GM21786 (cell line): ENCODE results near the gene PLD2.

ENCODE experiments used
- ATAC-seq: cut with Tn5 transposase; IDR thresholded peaks from one replicate; pipeline ENCODE4 v1.9.1; 2021; ENCODE audit not compliant: unreplicated experiment

The PLD2 gene

DNA sequence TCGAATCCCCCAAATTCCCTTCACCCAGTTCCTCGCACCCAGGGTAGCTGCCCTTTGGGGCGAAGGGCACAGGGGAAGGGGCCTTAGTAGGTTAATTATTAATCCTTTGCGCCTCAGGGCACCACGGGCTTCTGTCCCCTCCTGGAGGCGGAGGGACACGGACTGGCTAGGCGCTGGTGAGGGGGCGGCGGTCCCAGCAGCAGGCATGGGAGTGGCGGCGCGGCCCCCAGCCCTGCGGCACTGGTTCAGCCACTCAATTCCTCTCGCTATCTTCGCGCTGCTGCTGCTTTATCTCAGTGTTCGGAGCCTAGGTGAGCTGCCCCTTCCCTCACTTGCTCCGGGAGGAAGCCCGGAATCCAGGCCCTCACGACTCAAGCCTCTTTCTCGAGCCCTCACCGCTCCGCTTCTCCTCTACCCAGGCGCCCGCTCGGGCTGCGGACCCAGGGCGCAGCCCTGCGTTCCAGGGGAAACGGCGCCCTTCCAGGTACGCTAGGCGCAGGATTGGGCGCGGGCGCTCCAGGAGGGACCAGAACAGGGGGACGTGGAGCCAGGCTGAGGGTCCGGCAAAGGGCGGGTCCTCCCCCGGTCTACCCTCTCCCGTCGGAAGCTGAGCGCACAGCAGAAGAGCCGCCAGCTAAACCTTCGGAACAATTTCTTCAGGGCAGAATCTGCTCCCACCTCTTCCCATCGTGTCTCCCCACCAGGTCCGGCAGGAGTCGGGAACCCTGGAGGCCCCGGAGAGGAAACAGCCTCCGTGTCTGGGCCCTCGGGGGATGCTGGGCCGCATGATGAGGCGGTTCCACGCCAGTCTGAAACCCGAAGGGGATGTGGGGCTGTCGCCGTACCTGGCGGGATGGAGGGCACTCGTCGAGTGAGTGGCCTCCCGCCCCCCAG is 17.9 kb upstream of the PLD2 start, which contains the start of gene GLTPD2:
TSS of gene GLTPD2 (plus strand) at position 158 of the 894 bp plus-strand sequence. CDS start at position 206, 48 bp downstream.
- peak; percentile 10 for ATAC-seq

DNA sequence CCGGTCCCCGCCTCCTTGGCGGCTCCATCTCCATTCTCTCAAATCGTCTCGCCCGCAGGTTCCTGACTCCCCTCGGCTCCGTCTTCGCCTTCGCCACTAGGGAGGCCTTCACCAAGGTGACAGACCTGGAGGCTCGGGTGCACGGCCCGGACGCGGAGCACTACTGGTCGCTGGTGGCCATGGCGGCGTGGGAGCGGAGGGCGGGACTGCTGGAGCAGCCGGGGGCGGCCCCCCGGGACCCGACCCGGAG is 17.3 kb upstream of the PLD2 start:
- no peak for ATAC-seq

- ATAC-seq = peak; percentile 68
Measured at GRCh38 chr17:4789951-4790704, 16.8 kb upstream of the PLD2 start.

- no peak for ATAC-seq
Measured at GRCh38 chr17:4790705-4791088, 16.3 kb upstream of the PLD2 start.

GRCh38 chr17:4795168-4795567 is 11.8 kb upstream of the PLD2 start:
- no peak for ATAC-seq

GRCh38 chr17:4796552-4796920 is 10.4 kb upstream of the PLD2 start:
- no peak for ATAC-seq

GRCh38 chr17:4800462-4801196 is 6.3 kb upstream of the PLD2 start:
- no peak for ATAC-seq

DNA sequence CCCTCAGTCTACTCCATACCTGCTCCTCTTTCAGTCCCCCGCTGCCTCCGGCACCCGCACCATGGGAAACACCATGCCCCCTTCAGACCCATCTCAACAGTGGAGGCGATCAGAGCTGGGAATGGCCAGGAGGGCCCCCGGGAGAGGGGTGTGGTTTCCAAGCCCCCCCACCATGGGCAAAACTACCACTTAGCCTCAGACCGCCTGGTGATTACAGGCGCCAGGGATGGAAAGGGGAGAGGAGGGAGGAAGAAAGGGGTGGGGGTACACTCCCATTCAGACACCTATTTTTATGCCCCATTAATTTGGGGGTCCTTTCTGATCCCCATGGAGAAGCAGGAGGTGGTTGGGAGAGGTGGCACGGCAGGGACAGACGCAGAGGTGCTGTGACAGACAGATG is 4.7 kb upstream of the PLD2 start, which contains the start of gene C17orf114:
TSS of gene C17orf114 (minus strand) at position 101 of the 400 bp plus-strand sequence.
- ATAC-seq = no peak

DNA sequence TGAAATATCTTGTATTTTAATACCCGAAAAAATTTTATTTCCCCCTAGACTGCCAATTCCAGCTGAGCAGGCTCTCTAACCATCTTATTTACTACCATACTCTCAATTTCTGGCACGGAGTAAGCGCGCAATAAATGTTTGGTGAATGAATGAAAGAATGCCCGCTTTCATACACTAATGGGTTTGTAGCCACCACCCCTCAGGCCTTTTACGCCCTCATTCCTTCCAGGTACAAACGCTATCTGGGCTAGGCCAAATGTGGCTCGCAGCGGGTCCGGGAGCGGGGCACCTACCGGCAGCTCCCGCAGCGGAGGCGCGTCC is 536 bp upstream of the PLD2 start:
- ATAC-seq = no peak

GRCh38 chr17:4807605-4808377 is 839 bp downstream of the PLD2 start:
- no peak for ATAC-seq

- ATAC-seq = no peak
Measured at GRCh38 chr17:4808378-4808767, 1.4 kb downstream of the PLD2 start.

DNA sequence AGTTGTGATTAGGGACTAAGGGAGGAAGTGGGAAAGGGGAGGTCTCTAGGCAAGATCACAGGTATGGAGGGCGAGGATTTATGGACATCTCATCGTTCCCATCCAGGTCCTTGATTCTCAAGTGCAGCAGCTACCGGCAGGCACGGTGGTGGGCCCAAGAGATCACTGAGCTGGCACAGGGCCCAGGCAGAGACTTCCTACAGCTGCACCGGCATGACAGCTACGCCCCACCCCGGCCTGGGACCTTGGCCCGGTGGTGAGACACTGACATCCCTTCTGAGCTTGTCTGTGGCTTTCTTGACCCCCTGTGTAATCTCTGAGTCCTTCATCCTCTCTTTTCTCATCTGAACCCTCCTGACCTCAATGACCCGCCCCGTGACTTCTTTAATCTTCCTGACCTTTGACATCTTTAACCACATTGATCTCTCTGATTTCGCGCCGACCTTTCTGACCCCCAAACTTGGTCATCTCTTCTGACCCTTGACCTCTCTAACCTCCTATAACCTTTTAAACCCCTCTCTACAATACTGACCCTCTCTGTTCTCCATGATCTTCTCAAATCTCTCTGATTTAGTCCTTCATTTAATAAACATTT is 3.8 kb downstream of the PLD2 start:
- no peak for ATAC-seq

- no peak for ATAC-seq
Measured at GRCh38 chr17:4811471-4811870, 4.5 kb downstream of the PLD2 start.

GRCh38 chr17:4812690-4813089 is 5.7 kb downstream of the PLD2 start:
- no peak for ATAC-seq

GRCh38 chr17:4815043-4815675 is 8.2 kb downstream of the PLD2 start:
- no peak for ATAC-seq

- no peak for ATAC-seq
Measured at GRCh38 chr17:4816826-4817225, 9.9 kb downstream of the PLD2 start.

GRCh38 chr17:4818276-4818675 is 11.3 kb downstream of the PLD2 start:
- no peak for ATAC-seq

- ATAC-seq = no peak
Measured at GRCh38 chr17:4822835-4823234, 15.9 kb downstream of the PLD2 start.

- ATAC-seq = no peak
Measured at GRCh38 chr17:4823373-4824089, 16.6 kb downstream of the PLD2 start.

- ATAC-seq = no peak
Measured at GRCh38 chr17:4827399-4827798, 20.4 kb downstream of the PLD2 start.
